Effector memory CD4-positive, alpha-beta T cell (primary cell): Measurements from ENCODE around the gene RTN3.

ENCODE experiments used
- DNase-seq, 3 donors: peaks; one replicate each; pipeline ENCODE4 v3.0.0-alpha.2; 2020
- H3K27ac ChIP-seq: 2 replicates; pipeline ENCODE4 v1.7.0; 2013; ENCODE audit warnings: mild to moderate bottlenecking, low read length, moderate library complexity; ENCODE audit not compliant: insufficient read depth, poor library complexity, severe bottlenecking
- H3K27me3 ChIP-seq: replicated peaks from 2 replicates; pipeline ENCODE4 v1.7.0; 2013; ENCODE audit warnings: mild to moderate bottlenecking, low read length; ENCODE audit not compliant: insufficient read depth, control insufficient read depth, poor library complexity, severe bottlenecking
- H3K36me3 ChIP-seq: 2 replicates; pipeline ENCODE4 v1.7.0; 2013; ENCODE audit warnings: mild to moderate bottlenecking, low read length, moderate library complexity; ENCODE audit not compliant: control insufficient read depth, insufficient read depth
- H3K4me1 ChIP-seq: 2 replicates; pipeline ENCODE4 v1.7.0; 2013; ENCODE audit warnings: low read length, mild to moderate bottlenecking; ENCODE audit not compliant: control insufficient read depth, insufficient read depth, poor library complexity, severe bottlenecking
- H3K4me3 ChIP-seq: 2 replicates; pipeline ENCODE4 v1.7.0; 2013; ENCODE audit warnings: low read length, low read depth, mild to moderate bottlenecking; ENCODE audit not compliant: insufficient read depth, poor library complexity, severe bottlenecking
- H3K9me3 ChIP-seq: 2 replicates; pipeline ENCODE4 v1.7.0; 2013; ENCODE audit warnings: mild to moderate bottlenecking, low read length, moderate library complexity; ENCODE audit not compliant: control insufficient read depth

The RTN3 gene

GRCh38 chr11:63783925-63784592 lies 102.8 kb downstream of the RTN3 start:
- Histone ChIP-seq H3K4me3 (no peak overlapping the region), H3K36me3 (no peaks in the 10 kb centered on the region), H3K9me3 (no peaks in the 10 kb centered on the region), H3K27me3 (no peaks in the 10 kb centered on the region), H3K27ac (no peak overlapping the region), H3K4me1 (no peaks in the 10 kb centered on the region)
- no peak for DNase-seq

- Histone ChIP-seq H3K36me3 (no peaks in the 10 kb centered on the region), H3K27ac (no peak overlapping the region), H3K9me3 (no peaks in the 10 kb centered on the region), H3K4me1 (no peaks in the 10 kb centered on the region), H3K27me3 (no peaks in the 10 kb centered on the region), H3K4me3 (no peak overlapping the region)
- DNase-seq = no peak
These were observed 104.5 kb downstream of the RTN3 start for GRCh38 chr11:63785823-63786222.

DNA sequence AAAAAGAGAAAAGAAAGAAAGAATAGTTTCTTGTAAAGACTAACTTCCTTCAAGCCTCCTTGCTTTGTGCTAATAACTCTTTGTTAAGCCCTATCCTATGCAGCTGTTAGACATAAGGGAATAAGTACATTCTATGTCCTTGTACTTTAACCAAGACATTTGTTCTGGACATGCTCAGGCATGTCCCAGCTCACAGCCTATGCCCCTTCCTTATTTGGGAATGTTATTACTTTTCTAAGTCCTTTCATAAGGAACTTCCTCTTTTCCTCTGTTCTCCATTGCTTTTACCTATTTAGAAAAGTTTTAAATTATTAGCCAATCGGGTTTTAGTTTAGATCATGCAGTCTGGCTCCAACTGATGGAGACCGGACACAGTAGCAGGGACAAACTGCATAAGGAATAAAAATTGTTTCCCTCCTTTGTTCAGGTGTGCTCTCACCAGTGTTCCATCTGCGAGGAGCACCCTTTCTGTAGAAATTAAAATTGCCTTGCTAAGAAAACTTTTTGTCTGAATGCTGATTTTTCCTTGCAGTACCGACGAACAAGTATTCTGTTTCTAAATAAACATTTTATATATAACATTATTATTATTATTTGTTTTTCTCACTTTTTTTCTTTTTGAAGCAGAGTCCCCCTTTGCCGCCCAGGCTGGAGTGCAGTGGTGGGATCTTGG lies 110.3 kb downstream of the RTN3 start:
- H3K9me3 ChIP-seq = peaks cover 4% of the 10 kb centered on the region
- no peak for DNase-seq
- H3K4me1 ChIP-seq = no peaks in the 10 kb centered on the region
- H3K27me3 ChIP-seq = no peaks in the 10 kb centered on the region
- no peak overlapping the region for H3K27ac ChIP-seq
- H3K36me3 ChIP-seq = no peaks in the 10 kb centered on the region
- no peak overlapping the region for H3K4me3 ChIP-seq

- Histone ChIP-seq H3K4me1 (no peaks in the 10 kb centered on the region), H3K27me3 (no peaks in the 10 kb centered on the region), H3K36me3 (no peaks in the 10 kb centered on the region), H3K4me3 (no peak overlapping the region), H3K9me3 (peaks cover 4% of the 10 kb centered on the region), H3K27ac (no peak overlapping the region)
- no peak for DNase-seq
These were observed 111.9 kb downstream of the RTN3 start for GRCh38 chr11:63793161-63793560.

- H3K27ac ChIP-seq = no peak overlapping the region
- peaks cover 4% of the 10 kb centered on the region for H3K9me3 ChIP-seq
- H3K27me3 ChIP-seq = no peaks in the 10 kb centered on the region
- DNase-seq = no peak
- H3K36me3 ChIP-seq = no peaks in the 10 kb centered on the region
- H3K4me3 ChIP-seq = no peak overlapping the region
- H3K4me1 ChIP-seq = no peaks in the 10 kb centered on the region
These were observed 113.8 kb downstream of the RTN3 start for GRCh38 chr11:63795066-63795465.

GRCh38 chr11:63800921-63801320 lies 119.6 kb downstream of the RTN3 start:
- Histone ChIP-seq H3K36me3 (no peaks in the 10 kb centered on the region), H3K27me3 (no peaks in the 10 kb centered on the region), H3K4me1 (no peaks in the 10 kb centered on the region), H3K9me3 (no peaks in the 10 kb centered on the region), H3K27ac (no peak overlapping the region), H3K4me3 (no peak overlapping the region)
- DNase-seq = no peak

DNA sequence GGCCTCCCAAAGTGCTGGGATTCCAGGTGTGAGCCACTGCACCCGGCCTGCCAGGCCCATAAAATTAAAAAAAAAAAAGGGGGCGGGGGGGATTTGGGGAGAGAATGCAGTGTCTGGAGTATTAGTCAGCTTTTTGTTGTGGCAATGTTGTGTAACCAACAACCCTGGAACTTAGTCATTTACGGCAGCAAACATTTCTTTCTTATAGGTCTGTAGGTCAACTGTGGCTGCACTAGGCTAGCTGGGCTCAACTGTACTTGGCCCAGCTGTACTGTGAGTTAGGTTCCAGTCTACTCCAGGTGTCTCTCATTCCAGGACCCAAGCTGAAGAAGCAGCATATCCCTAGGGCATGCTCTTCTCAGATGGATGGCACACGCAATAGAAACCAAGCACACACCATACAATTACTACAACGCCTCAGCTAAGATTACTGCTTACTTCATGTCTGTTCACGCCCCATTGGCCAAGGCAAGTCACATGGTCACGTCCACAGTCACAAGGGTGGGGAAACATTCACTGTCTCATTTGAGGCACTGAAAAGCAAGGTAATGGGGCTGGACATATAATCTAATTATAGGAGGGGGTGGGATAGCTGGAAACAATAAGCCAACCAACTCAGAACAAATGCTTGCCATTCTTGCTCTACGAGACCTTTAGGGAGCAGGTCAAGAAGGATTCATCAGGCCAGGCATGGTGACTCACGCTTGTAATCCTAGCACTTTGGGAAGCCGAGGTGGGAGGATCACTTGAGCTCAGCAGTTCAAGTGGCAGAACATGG lies 121.5 kb downstream of the RTN3 start:
- Histone ChIP-seq H3K4me1 (no peaks in the 10 kb centered on the region), H3K36me3 (no peaks in the 10 kb centered on the region), H3K27me3 (no peaks in the 10 kb centered on the region), H3K4me3 (no peak overlapping the region), H3K9me3 (no peaks in the 10 kb centered on the region), H3K27ac (no peak overlapping the region)
- no peak for DNase-seq

DNA sequence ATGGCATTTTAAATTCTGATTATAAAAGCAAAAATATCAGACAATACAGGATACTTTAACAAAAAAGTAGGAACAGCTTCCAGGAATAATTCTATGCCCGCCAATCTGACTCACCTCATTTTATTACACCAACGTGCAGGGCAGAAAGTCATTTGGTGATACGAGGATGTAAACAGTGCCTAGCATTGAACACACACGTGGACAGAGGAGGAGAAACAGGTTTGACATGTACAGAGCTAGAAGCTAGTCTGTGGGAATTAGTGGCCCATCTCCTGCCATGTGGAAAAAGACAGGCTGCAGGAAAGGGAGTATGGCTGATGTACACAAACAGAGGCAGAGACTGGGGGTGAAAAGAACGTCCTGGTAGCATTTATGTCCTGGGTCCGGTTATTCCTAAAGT lies 123.0 kb downstream of the RTN3 start:
- H3K4me1 ChIP-seq = no peaks in the 10 kb centered on the region
- no peaks in the 10 kb centered on the region for H3K9me3 ChIP-seq
- H3K27me3 ChIP-seq = no peaks in the 10 kb centered on the region
- H3K4me3 ChIP-seq = no peak overlapping the region
- DNase-seq = no peak
- H3K36me3 ChIP-seq = no peaks in the 10 kb centered on the region
- no peak overlapping the region for H3K27ac ChIP-seq

DNA sequence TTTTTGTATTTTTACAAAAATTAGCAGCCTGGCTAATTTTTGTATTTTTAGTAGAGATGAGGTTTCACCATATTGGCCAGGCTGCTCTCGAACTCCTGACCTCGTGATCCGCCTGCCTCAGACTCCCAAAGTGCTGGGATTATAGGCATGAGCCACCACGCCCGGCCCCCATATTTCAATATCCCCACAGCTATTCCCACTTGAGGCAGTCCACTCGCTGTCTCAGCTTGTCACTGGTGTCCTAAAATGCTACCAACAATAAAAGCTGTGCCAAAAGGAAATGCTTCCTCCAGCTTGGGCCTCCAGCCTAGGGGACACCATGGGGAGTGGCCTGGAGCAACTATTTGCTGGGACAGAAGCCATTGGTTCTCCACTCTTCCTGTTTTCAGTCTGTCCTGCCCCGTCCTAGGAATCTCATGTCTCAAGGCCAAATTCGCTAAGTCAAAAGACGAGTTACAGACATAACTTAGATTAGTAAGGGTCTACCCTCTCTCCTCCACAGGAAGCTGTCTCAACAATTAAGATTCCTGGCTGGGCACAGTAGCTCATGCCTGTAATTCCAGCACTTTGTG lies 124.6 kb downstream of the RTN3 start:
- no peak overlapping the region for H3K27ac ChIP-seq
- no peak overlapping the region for H3K4me3 ChIP-seq
- no peaks in the 10 kb centered on the region for H3K36me3 ChIP-seq
- H3K27me3 ChIP-seq = no peaks in the 10 kb centered on the region
- no peak for DNase-seq
- H3K9me3 ChIP-seq = no peaks in the 10 kb centered on the region
- no peaks in the 10 kb centered on the region for H3K4me1 ChIP-seq
